ENCODE measurements around the gene VRK2. TPM values are rescaled to one million over a fixed set of nuclear protein-coding genes. Genes with fewer than 3 reads are reported as not detected.
A peak's percentile ranks its signal among the peaks of the same experiment; 100 is the strongest.

Gene VRK2
- total RNA-seq, 2 donors from 2014 or later, result 20.5 to 27.2 TPM

- Histone ChIP-seq H3K36me3 (no peaks in the 10 kb centered on the region), H3K9me3 (no peaks in the 10 kb centered on the region), H3K4me3 (no peak overlapping the region), H3K4me1 (no peaks in the 10 kb centered on the region), H3K9ac (ENCODE audit: low read depth in 2 of 2, low read length in 2 of 2) (no peak overlapping the region), H3K27ac (no peak overlapping the region), H3K27me3 (no peaks in the 10 kb centered on the region)
- DNase-seq, result no peak
- TF ChIP-seq CTCF (IDR thresholded peaks at IDR 0.05), result no peak
- intact Hi-C loops (cut with DNase I), result no loop called here
Measured at GRCh38 chr2:58052978-58053377, 6.4 kb downstream of the VRK2 start.

- Histone ChIP-seq H3K9me3 (no peaks in the 10 kb centered on the region), H3K36me3 (no peaks in the 10 kb centered on the region), H3K9ac (ENCODE audit: low read depth in 2 of 2, low read length in 2 of 2) (no peak overlapping the region), H3K27me3 (no peaks in the 10 kb centered on the region), H3K4me3 (no peak overlapping the region), H3K4me1 (no peaks in the 10 kb centered on the region), H3K27ac (peak overlapping the region; percentile 47)
- no peak for TF ChIP-seq CTCF (IDR thresholded peaks at IDR 0.05)
- DNase-seq, result no peak
- intact Hi-C loops (cut with DNase I), result no loop called here
Measured at GRCh38 chr2:58054264-58054663, 7.7 kb downstream of the VRK2 start.

GRCh38 chr2:58055033-58055786, 8.6 kb downstream of the VRK2 start:
- DNase-seq, result no peak
- TF ChIP-seq CTCF (IDR thresholded peaks at IDR 0.05), result no peak
- no peak overlapping the region for H3K4me3 ChIP-seq
- no peaks in the 10 kb centered on the region for H3K4me1 ChIP-seq
- H3K9me3 ChIP-seq, result no peaks in the 10 kb centered on the region
- no peak overlapping the region for H3K9ac ChIP-seq (ENCODE audit: low read depth in 2 of 2, low read length in 2 of 2)
- no peaks in the 10 kb centered on the region for H3K36me3 ChIP-seq
- no peak overlapping the region for H3K27ac ChIP-seq
- intact Hi-C loops (cut with DNase I), result no loop called here
- H3K27me3 ChIP-seq, result no peaks in the 10 kb centered on the region

- intact Hi-C loops (cut with DNase I), result no loop called here
- H3K4me3 ChIP-seq, result no peak overlapping the region
- no peak for TF ChIP-seq CTCF (IDR thresholded peaks at IDR 0.05)
- no peaks in the 10 kb centered on the region for H3K4me1 ChIP-seq
- no peaks in the 10 kb centered on the region for H3K27me3 ChIP-seq
- H3K9ac ChIP-seq (ENCODE audit: low read depth in 2 of 2, low read length in 2 of 2), result no peak overlapping the region
- H3K36me3 ChIP-seq, result no peaks in the 10 kb centered on the region
- no peak for DNase-seq
- no peaks in the 10 kb centered on the region for H3K9me3 ChIP-seq
- no peak overlapping the region for H3K27ac ChIP-seq
Measured at GRCh38 chr2:58056192-58056916, 9.7 kb downstream of the VRK2 start.

- intact Hi-C loops (cut with DNase I), result no loop called here
- no peaks in the 10 kb centered on the region for H3K27me3 ChIP-seq
- no peaks in the 10 kb centered on the region for H3K36me3 ChIP-seq
- no peak for TF ChIP-seq CTCF (IDR thresholded peaks at IDR 0.05)
- H3K4me1 ChIP-seq, result no peaks in the 10 kb centered on the region
- no peak for DNase-seq
- no peak overlapping the region for H3K4me3 ChIP-seq
- H3K9me3 ChIP-seq, result no peaks in the 10 kb centered on the region
- H3K27ac ChIP-seq, result no peak overlapping the region
- H3K9ac ChIP-seq (ENCODE audit: low read depth in 2 of 2, low read length in 2 of 2), result no peak overlapping the region
Measured at GRCh38 chr2:58057707-58058530, 11.3 kb downstream of the VRK2 start.

Data from colonic mucosa (tissue), 4 donors.